Central memory CD8-positive, alpha-beta T cell (primary cell): ENCODE results near the gene A4GALT.
"Not testable (repeated sequence)": the region's sequence is repeated elsewhere in the genome, so short reads cannot be mapped to it uniquely, and the experiment has no call there.

Source experiments
- ATAC-seq: fragments of 150-1000 bp; cut with Tn5 transposase; replicated peaks from 2 replicates; pipeline ENCODE4 v1.10.0; 2022; ENCODE audit warnings: mild to moderate bottlenecking, moderate FRiP score, moderate number of reproducible peaks; ENCODE audit not compliant: poor library complexity, severe bottlenecking; ENCODE audit errors: extremely low read depth
- DNase-seq, 2 donors: peaks; one replicate each; pipeline ENCODE4 v3.0.0; 2021; ENCODE audit warnings: low spot score in 2 of 2
- H3K27ac Mint-ChIP-seq: one replicate; pipeline ENCODE4 v1.8.0; 2022; ENCODE audit warnings: low read depth, mild to moderate bottlenecking, moderate library complexity, mixed read lengths
- H3K27me3 Mint-ChIP-seq: one replicate; pipeline ENCODE4 v1.8.0; 2022; ENCODE audit warnings: mixed read lengths
- H3K36me3 Mint-ChIP-seq: one replicate; pipeline ENCODE4 v1.8.0; 2022; ENCODE audit warnings: mild to moderate bottlenecking, moderate library complexity, mixed read lengths; ENCODE audit not compliant: insufficient read depth
- H3K4me1 Mint-ChIP-seq: one replicate; pipeline ENCODE4 v1.8.0; 2022; ENCODE audit warnings: mixed read lengths
- H3K4me3 Mint-ChIP-seq: one replicate; pipeline ENCODE4 v1.8.0; 2022; ENCODE audit warnings: mild to moderate bottlenecking, moderate library complexity, mixed read lengths
- H3K9me3 Mint-ChIP-seq: one replicate; pipeline ENCODE4 v1.8.0; 2022; ENCODE audit warnings: mixed read lengths

Gene A4GALT

GRCh38 chr22:42682113-42682851 is 38.4 kb downstream of the A4GALT start:
- no peaks in the 10 kb centered on the region for H3K36me3 Mint-ChIP-seq
- peaks cover 15% of the 10 kb centered on the region for H3K27me3 Mint-ChIP-seq
- no peak for ATAC-seq
- H3K27ac Mint-ChIP-seq, result no peak overlapping the region
- no peaks in the 10 kb centered on the region for H3K4me1 Mint-ChIP-seq
- no peak for DNase-seq
- peaks cover 5% of the 10 kb centered on the region for H3K9me3 Mint-ChIP-seq
- no peak overlapping the region for H3K4me3 Mint-ChIP-seq

GRCh38 chr22:42680648-42681047 is 40.0 kb downstream of the A4GALT start:
- H3K27me3 Mint-ChIP-seq, result peaks cover 15% of the 10 kb centered on the region
- peaks cover 5% of the 10 kb centered on the region for H3K9me3 Mint-ChIP-seq
- H3K4me1 Mint-ChIP-seq, result no peaks in the 10 kb centered on the region
- no peak overlapping the region for H3K4me3 Mint-ChIP-seq
- no peak overlapping the region for H3K27ac Mint-ChIP-seq
- DNase-seq (no peak), ATAC-seq (no peak)
- no peaks in the 10 kb centered on the region for H3K36me3 Mint-ChIP-seq

DNA sequence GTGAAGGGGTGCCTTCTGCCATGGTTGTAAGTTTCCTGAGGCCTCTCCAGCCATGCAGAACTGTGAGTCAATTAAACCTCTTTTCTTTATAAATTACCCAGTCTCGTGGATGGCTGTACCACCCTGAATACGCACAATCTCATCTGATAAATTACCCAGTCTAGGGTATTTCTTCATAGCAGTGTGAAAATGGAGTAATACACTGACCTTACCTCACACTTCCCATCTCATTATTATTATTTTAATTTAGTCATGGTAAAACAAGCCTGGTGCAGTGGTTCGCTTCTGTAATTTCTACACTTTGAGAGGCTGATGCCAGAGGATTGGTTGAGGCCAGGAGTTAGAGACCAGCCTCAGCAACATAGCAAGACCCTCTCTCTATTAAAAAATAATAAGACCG is 41.0 kb downstream of the A4GALT start:
- DNase-seq (no peak), ATAC-seq (no peak)
- no peaks in the 10 kb centered on the region for H3K4me1 Mint-ChIP-seq
- H3K27ac Mint-ChIP-seq, result no peak overlapping the region
- peaks cover 5% of the 10 kb centered on the region for H3K9me3 Mint-ChIP-seq
- H3K36me3 Mint-ChIP-seq, result no peaks in the 10 kb centered on the region
- H3K4me3 Mint-ChIP-seq, result no peak overlapping the region
- peaks cover 15% of the 10 kb centered on the region for H3K27me3 Mint-ChIP-seq

GRCh38 chr22:42678894-42679293 is 41.8 kb downstream of the A4GALT start:
- ATAC-seq (no peak), DNase-seq (no peak)
- H3K27me3 Mint-ChIP-seq, result peaks cover 19% of the 10 kb centered on the region
- H3K4me1 Mint-ChIP-seq, result no peaks in the 10 kb centered on the region
- no peak overlapping the region for H3K27ac Mint-ChIP-seq
- no peak overlapping the region for H3K4me3 Mint-ChIP-seq
- H3K36me3 Mint-ChIP-seq, result no peaks in the 10 kb centered on the region
- H3K9me3 Mint-ChIP-seq, result peaks cover 5% of the 10 kb centered on the region

DNA sequence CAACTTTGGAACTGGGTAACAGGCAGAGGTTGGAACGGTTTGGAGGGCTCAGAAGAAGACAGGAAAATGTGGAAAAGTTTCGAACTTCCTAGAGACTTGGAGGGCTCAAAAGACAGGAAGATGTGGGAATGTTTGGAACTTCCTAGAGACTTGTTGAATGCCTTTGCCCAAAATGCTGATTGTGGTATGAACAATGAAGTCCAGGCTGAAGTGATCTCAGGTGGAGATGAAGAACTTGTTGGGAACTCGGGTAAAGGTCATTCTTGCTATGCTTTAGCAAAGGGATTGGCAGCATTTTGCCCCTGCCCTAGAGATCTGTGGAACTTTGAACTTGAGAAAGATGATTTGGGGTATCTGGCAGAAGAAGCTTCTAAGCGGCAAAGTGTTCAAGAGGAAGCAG is 42.7 kb downstream of the A4GALT start:
- not testable (repeated sequence) for H3K27ac Mint-ChIP-seq, H3K9me3 Mint-ChIP-seq, H3K4me1 Mint-ChIP-seq

GRCh38 chr22:42676059-42676607 is 44.5 kb downstream of the A4GALT start:
- Mint-ChIP-seq H3K4me3 (no peak overlapping the region), H3K4me1 (peaks cover 5% of the 10 kb centered on the region), H3K27me3 (peaks cover 8% of the 10 kb centered on the region), H3K36me3 (no peaks in the 10 kb centered on the region), H3K9me3 (peaks cover 5% of the 10 kb centered on the region), H3K27ac (no peak overlapping the region)
- DNase-seq (no peak), ATAC-seq (no peak)

More for the DNA sequence above, 42.7 kb downstream of the A4GALT start:
- not testable (repeated sequence) for DNase-seq, ATAC-seq, H3K4me3 Mint-ChIP-seq, H3K36me3 Mint-ChIP-seq
- H3K27me3 Mint-ChIP-seq, result peaks cover 12% of the 10 kb centered on the region

DNA sequence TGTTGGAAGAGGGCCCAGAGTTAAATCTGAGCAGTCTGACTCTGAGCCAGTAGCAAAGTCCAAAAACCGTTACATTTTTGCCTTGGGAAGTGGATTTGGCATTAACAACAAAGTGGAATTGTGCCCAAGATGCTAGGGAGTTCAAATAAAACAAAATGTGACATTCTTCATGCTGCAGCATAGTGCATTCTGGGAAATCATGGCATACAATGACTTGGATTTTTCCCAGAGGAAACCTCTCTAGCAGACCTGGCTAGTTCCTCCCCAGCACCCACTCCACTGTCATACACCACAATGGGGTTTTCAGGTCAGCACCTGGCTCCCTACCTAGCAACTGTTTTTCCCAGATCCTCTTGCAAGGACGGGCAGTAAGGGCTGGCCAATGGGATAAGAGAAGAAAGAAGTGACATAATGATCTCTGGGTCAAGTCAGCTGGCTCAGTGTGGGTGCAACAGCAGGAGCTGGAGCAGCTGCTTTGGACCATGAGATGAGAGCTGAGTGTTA is 46.7 kb downstream of the A4GALT start:
- no peak for DNase-seq
- Mint-ChIP-seq H3K4me1 (peaks cover 9% of the 10 kb centered on the region), H3K4me3 (no peak overlapping the region), H3K27me3 (peaks cover 8% of the 10 kb centered on the region), H3K9me3 (no peaks in the 10 kb centered on the region), H3K36me3 (no peaks in the 10 kb centered on the region), H3K27ac (no peak overlapping the region)
- no peak for ATAC-seq

DNA sequence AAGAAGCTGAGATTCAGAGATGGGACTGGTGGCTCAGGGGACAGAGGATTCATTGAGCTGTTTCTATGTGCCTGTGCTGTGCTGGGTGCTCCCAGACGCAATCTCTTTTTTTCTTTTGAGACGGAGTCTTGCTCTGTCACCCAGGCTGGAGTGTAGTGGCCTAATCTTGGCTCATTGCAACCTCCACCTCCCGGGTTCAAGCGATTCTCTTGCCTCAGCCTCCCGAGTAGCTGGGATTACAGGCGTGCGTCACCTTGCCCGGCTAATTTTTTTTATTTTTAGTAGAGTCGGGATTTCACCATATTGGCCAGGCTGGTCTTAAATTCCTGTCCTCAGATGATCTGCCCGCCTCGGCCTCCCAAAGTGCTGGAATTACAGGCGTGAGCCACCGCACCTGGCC is 47.6 kb downstream of the A4GALT start:
- H3K9me3 Mint-ChIP-seq, H3K27me3 Mint-ChIP-seq, H3K4me3 Mint-ChIP-seq, ATAC-seq, H3K36me3 Mint-ChIP-seq, DNase-seq, H3K27ac Mint-ChIP-seq, H3K4me1 Mint-ChIP-seq: not testable (repeated sequence)

DNA sequence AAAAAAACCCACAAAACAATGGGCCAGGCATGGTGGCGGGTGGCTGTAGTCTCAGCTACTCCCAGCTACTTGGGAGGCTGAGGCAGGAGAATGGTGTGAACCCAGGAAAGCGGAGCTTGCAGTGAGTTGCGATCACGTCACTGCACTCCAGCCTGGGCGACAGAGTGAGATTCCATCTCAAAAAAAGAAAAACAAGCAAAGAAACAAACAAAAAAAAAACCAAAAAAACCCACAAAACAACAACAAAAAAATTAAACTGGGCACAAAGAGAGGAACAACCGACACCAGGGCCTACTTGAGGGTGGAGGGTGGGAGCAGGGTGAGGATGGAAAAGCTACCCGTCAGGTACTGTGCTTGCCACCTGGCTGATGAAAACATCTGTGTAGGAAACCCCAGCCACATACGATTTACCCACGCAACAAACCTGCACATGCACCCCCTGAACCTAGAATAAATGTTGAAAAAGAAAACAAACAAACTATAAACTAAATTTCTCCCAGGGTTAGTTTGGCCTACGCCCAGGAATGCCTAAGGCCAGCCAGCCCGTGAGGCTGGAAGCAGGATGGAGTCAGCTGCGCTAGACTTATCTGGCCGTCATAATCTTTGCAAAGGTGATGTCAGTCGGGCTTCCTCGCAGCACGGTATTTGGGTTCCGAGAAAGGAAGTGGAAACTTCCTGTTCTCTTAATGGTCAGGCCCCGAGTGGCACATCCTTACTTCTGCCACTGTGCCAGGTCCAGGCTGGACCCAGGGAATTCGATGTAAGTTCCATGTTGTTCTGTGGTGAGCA is 49.6 kb downstream of the A4GALT start:
- H3K4me3 Mint-ChIP-seq, result no peak overlapping the region
- H3K9me3 Mint-ChIP-seq, result no peaks in the 10 kb centered on the region
- H3K4me1 Mint-ChIP-seq, result peaks cover 9% of the 10 kb centered on the region
- no peaks in the 10 kb centered on the region for H3K36me3 Mint-ChIP-seq
- peaks cover 8% of the 10 kb centered on the region for H3K27me3 Mint-ChIP-seq
- no peak overlapping the region for H3K27ac Mint-ChIP-seq
- DNase-seq (no peak), ATAC-seq (no peak)

- Mint-ChIP-seq H3K4me3 (no peak overlapping the region), H3K4me1 (peaks cover 9% of the 10 kb centered on the region), H3K27ac (no peak overlapping the region), H3K9me3 (no peaks in the 10 kb centered on the region), H3K27me3 (peaks cover 8% of the 10 kb centered on the region), H3K36me3 (no peaks in the 10 kb centered on the region)
- no peak for ATAC-seq
- DNase-seq, result no peak
Measured at GRCh38 chr22:42670046-42670445, 50.6 kb downstream of the A4GALT start.

- not testable (repeated sequence) for DNase-seq, H3K9me3 Mint-ChIP-seq, H3K36me3 Mint-ChIP-seq, H3K4me3 Mint-ChIP-seq, H3K27ac Mint-ChIP-seq, H3K4me1 Mint-ChIP-seq, ATAC-seq, H3K27me3 Mint-ChIP-seq
Measured at GRCh38 chr22:42666393-42666792, 54.3 kb downstream of the A4GALT start.

- no peak overlapping the region for H3K4me3 Mint-ChIP-seq
- H3K36me3 Mint-ChIP-seq, result peaks cover 5% of the 10 kb centered on the region
- DNase-seq, result no peak
- ATAC-seq, result no peak
- H3K4me1 Mint-ChIP-seq, result no peaks in the 10 kb centered on the region
- no peak overlapping the region for H3K27ac Mint-ChIP-seq
- no peaks in the 10 kb centered on the region for H3K27me3 Mint-ChIP-seq
- H3K9me3 Mint-ChIP-seq, result no peaks in the 10 kb centered on the region
Measured at GRCh38 chr22:42664976-42665831, 55.5 kb downstream of the A4GALT start.
